ENCODE results near the gene TUBB. TPM values are rescaled to one million over a fixed set of nuclear protein-coding genes. Genes with fewer than 3 reads are reported as not detected.

The TUBB gene
- polyA plus RNA-seq (2013, experiment 1 of 2; ENCODE audit: insufficient read length) = 2,186 TPM
- 1,255 TPM for polyA plus RNA-seq (2013, experiment 2 of 2; ENCODE audit: insufficient read length)

- peak; percentile 99 for DNase-seq
These were observed at the start of gene TUBB for GRCh38 chr6:30719791-30720737. TSS of gene TUBB (plus strand) at chr6:30720352. CDS start at chr6:30720507, 155 bp downstream.

- no peak for DNase-seq
These were observed 49.2 kb upstream of the TUBB start for GRCh38 chr6:30670760-30671527.

- DNase-seq = peak; percentile 99
These were observed 47.5 kb upstream of the TUBB start, which contains the start of gene DHX16 for GRCh38 chr6:30672445-30673253. TSS of gene DHX16 (minus strand) at chr6:30673006. CDS start at chr6:30672841, 165 bp downstream.

- DNase-seq = no peak
These were observed 43.4 kb upstream of the TUBB start for GRCh38 chr6:30676660-30677285.

- peak; percentile 74 for DNase-seq
These were observed 41.0 kb upstream of the TUBB start for GRCh38 chr6:30678964-30679726.

- no peak for DNase-seq
These were observed 40.2 kb upstream of the TUBB start for GRCh38 chr6:30679765-30680535.

- DNase-seq = no peak
These were observed 38.4 kb upstream of the TUBB start for GRCh38 chr6:30681766-30682142.

GRCh38 chr6:30682143-30683117, 37.7 kb upstream of the TUBB start:
- peak; percentile 97 for DNase-seq

- no peak for DNase-seq
These were observed 36.8 kb upstream of the TUBB start for GRCh38 chr6:30683183-30683979.

- no peak for DNase-seq
These were observed 36.2 kb upstream of the TUBB start for GRCh38 chr6:30683980-30684338.

- peak; percentile 71 for DNase-seq
These were observed 35.6 kb upstream of the TUBB start for GRCh38 chr6:30684386-30685156.

- peak; percentile 44 for DNase-seq
These were observed 34.8 kb upstream of the TUBB start for GRCh38 chr6:30685157-30686008.

- DNase-seq = peak; percentile 81
These were observed 33.9 kb upstream of the TUBB start, which contains the start of gene PPP1R18 for GRCh38 chr6:30686009-30686907. TSS of gene PPP1R18 (minus strand) at chr6:30686645. CDS start at chr6:30686018, 627 bp downstream.

GRCh38 chr6:30686908-30687658, 33.1 kb upstream of the TUBB start:
- DNase-seq = peak; percentile 99
